GM21717 (cell line): ENCODE results near the gene FGF4.

Source experiments
- ATAC-seq: cut with Tn5 transposase; IDR thresholded peaks from one replicate; pipeline ENCODE4 v1.9.1; 2021; ENCODE audit warnings: mild to moderate bottlenecking, moderate library complexity; ENCODE audit not compliant: unreplicated experiment

The FGF4 gene

DNA sequence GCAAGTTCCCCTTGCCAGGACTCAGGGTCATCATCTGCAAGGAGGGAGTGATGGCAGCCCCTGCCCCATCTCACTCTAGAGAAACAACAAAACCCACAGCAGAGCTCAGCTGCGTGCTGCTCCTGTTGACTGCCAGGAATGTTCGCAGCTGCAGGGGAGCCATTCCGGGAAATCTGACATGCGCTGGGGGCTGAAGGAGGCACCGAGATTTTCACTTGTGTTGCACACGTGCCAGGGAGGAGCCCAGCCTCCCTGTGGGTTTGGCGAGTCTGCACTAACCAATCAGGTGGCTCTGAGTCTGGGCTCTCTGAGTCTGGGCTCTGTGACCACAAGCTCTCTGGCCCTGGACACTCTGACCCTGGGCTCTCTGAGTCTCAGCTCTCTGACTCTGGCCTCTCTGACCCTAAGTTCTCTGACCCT, 33.5 kb upstream of the FGF4 start:
- ATAC-seq = no peak

GRCh38 chr11:69807106-69807815, 32.1 kb upstream of the FGF4 start:
- ATAC-seq = no peak

DNA sequence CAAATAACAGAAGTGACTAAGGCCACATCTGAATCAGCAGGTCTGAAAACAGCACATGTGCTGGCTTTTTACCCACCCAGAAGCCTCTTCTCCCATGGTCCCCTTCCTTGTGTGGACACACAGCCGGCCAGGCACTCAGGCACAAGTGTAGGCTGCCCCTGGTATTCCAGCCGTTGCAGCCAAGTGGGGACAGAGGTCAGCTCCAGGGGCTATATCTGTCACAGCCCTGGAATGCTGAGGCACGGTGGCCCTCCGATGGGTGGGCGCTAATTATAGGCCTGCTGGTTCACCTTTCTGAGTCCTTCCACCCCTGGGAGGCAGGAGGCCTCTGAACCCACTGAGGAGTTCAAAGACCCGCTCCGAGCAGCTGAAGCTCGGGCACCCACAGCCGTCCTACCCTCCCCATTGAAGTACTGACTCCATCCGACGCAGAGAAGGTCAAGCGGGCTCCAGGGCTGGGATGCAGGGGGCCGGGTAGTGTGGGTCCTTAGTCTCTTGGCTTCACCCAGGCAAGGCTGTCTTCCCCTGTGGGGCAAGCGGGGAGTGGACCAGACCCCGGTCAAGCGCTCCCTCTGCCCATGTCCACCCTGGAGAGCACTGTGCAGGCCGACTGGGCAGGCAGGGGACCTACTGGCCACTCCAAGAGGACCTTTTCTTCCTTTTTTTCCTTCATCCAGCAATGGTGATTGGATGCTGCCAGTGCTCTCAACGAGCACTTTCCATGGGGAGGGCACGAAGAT, 29.8 kb upstream of the FGF4 start:
- ATAC-seq = no peak

DNA sequence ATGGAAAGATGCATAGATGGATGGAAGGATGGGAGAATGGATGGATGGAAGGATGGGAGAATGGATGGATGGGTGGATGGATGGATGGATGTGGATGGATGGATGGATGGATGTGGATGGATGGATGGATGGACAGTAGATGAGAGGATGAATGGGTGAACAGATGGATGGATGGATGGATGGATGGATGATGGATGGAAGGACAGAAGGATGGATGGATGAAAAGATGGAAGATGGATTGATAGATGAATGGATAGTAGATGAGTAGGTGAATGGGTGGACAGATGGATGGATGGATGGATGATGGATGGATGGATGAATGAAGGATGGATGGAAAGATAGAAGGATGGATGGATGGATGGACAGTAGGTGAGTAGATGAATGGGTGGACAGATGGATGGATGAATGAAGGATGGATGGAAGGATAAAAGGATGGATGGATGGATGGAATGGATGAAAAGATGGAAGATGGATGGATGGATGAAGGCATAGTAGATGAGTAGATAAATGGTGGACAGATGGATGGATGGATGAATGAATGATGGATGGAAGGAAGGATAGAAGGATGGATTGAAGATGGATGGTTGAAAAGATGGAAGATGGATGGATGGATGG, 28.6 kb upstream of the FGF4 start:
- ATAC-seq = no peak

GRCh38 chr11:69803022-69803421, 27.9 kb upstream of the FGF4 start:
- no peak for ATAC-seq

GRCh38 chr11:69802590-69802989, 27.4 kb upstream of the FGF4 start:
- no peak for ATAC-seq

GRCh38 chr11:69801513-69802335, 26.6 kb upstream of the FGF4 start:
- no peak for ATAC-seq

DNA sequence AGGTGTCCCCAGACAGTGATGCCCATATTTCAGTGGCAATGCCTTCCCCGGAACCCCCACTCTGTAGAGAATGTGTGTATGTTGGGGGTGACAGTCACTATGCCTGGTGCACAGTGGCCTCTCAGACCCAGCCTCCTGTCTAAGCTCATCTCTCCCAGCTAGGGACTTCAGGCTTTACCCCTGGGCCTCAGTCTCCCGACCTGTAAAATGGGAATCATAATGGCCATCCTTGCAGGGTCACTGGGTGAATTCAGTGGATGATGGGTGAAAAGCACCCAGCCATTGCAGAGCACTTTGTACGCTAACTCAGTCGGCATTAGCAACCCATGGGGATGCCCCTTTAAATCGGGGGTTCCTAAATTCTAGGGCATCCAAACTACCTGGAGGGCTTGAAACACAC, 25.1 kb upstream of the FGF4 start:
- ATAC-seq = no peak

- no peak for ATAC-seq
These were observed 24.4 kb upstream of the FGF4 start for GRCh38 chr11:69799582-69799981.

DNA sequence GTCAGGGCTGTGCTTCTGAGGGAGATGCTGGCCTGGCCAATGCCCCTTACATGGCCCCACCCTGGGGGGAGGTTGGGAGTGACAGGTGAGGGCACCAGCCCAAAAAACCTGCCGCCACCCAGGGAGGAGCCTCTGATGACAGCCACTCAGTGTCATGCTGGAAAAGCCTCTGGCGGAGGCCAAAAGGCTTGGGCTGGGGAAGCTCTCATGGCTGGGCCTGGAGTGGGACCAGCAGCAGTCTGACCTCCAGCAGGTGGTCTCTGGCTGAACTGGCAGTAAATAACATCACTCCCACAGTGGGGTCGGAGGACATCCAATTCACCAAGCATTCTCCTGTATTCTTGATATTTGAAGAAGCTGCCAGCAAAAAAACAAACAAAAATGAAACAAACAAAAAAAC, 24.0 kb upstream of the FGF4 start:
- no peak for ATAC-seq

GRCh38 chr11:69797737-69798528, 22.8 kb upstream of the FGF4 start:
- no peak for ATAC-seq

- ATAC-seq = no peak
These were observed 22.0 kb upstream of the FGF4 start for GRCh38 chr11:69797156-69797555.

GRCh38 chr11:69796063-69796462, 20.9 kb upstream of the FGF4 start:
- ATAC-seq = no peak

DNA sequence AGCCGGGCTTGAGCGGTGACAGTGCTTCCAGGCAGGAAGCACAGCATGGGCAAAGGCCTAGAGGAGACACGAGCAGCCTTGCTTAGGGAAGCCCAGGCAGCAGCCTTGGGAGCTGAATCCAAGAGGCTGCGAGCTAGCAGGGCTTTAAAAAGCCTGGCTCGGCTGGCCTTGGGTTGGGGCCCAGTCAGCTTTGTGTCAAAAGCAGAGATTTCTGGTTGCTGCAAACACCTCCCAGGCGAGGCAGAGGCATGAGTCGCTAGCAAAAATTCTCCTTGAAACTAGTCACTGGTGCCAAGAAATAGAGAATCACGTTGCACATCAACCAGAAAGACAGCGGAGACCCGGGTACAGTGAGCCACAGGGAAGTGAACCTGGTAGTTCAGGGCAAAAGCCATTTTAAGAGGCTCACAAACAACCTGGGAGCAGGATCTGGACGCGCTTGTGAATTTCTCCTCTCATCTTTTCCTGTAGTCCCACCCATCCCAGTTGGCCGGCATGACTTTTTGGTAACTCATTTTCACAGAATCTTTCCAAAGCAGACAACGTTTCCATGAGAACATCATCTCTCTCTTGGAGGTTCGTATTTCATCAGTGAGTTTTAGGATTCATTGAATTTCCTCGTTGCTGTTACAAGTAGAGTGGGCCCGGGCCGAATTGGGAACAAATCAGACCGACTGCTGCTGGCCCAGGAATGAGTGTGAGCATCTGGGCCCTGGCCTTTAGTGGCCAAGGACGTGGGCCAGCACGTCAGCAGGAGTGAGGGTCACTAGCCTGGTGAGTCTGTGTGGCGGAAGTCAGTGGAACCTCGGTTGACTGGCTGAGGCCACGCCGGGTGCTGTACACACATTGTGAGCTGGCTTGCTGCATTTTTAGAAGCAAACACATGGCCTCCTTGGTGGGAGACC, 16.4 kb upstream of the FGF4 start:
- no peak for ATAC-seq

DNA sequence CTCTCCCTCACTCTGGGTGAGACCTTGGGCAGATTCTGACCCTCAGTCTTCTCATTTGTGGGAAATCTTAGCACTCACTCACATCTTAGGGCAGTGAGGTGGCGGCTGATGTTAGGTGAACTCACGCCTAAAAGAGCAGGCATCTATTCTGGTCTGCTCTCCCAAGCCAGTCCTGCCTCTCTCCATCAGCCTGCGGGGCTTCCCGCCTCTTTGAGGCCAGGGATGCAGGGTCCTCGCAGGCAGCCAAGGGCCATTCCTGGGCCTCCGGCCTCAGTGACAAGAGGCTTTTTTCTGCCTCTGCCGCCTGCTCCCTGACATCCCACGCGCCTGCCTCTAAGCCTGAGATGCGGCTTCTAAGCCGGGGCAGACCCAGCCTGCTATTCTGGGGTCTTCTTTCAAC, 13.8 kb upstream of the FGF4 start:
- no peak for ATAC-seq

GRCh38 chr11:69787906-69788305, 12.8 kb upstream of the FGF4 start:
- ATAC-seq = no peak

DNA sequence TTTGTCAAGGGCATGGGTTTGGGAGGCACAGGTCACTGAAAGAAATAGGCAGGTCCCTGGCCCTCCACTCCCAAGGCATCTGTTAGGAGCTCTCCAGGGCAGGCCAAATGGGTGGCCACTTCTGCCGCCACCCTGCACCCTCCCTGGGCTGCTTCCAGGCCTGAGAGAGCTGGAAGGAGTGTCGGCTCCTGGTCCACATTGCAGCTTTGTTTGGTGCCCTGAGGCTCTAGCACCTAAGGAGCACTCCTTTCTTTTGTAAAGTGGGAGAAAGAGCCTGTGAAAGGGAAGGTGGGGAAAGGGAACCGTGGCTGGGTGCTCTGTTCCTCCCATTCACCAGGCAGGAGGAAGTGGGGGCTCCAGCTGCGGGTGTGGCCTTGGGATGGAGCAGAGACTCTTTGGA, 12.3 kb upstream of the FGF4 start:
- ATAC-seq = no peak

DNA sequence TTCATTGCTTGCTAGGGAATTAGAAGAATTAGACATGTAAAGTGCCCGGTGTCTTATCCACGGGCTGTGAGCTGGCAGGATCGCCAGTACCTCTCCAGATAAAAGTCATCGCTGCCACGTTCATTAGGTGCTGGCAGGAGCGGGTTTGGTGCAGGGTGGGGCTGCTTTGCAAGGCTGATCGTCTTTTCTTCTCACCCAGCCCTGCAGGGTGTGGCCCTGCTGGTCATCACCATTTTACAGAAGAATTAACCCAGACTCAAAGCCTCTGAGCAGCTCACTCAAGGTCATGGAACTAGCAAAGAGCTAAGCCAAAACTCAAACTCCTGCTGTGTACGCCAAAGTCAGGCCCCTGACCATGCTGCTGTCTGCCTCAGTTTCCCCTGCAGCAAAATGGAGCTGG, 6.1 kb upstream of the FGF4 start:
- ATAC-seq = no peak

DNA sequence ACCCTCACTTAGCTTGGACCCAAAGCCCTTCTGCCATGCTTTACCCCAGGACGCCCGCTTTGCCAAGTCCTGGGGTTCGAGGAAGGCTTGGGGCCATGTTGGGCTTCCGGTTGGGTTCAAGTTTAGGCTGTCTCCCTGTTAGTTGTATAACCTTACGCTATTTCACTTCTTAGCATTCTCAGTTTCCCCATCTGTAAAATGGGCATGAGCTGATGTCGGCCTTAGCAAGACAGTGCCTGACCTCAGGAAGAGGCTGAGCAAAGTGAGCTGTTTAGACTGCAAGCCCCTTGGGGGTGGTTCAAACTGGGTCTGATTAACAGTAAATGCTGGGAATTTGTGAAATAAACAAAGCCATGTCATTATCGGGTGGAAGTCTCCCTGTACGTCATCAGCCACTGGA, 3.2 kb upstream of the FGF4 start:
- ATAC-seq = no peak
